ENCODE measurements around the gene S100A3.

S100A3 gene

DNA sequence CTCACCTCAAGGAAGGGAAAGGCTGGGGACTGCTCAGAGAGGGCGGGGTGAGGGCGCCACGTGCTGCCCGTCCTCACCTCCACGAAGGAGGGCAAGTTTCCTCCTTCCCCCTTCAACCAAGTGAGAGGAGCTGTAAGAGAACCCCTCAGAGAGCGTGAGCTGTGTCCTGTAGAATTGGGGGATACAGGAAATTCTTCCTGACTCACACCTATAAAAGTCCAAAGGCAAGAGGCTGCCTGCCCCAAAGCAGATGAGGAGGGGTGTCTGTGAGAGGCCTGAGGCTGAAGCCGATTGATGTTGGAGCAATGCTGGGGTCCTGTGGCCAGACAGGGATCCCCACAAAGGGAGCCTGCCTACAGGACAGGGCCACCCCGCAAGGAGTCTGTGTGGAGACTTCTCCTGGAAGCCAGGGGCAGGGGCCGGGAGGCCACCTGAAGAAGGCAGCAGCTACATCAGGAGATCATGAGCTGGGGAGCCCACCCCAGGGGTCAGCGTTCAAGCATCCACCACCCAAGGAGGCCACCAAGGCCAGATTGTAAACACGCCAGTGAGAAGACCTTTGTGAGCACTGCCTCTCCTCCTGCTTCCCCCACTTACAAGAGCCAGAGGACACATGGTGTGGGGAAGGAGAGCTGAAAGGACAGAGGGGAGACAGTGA lies 41.0 kb downstream of the S100A3 start:
- DNase-seq, result no peak

DNA sequence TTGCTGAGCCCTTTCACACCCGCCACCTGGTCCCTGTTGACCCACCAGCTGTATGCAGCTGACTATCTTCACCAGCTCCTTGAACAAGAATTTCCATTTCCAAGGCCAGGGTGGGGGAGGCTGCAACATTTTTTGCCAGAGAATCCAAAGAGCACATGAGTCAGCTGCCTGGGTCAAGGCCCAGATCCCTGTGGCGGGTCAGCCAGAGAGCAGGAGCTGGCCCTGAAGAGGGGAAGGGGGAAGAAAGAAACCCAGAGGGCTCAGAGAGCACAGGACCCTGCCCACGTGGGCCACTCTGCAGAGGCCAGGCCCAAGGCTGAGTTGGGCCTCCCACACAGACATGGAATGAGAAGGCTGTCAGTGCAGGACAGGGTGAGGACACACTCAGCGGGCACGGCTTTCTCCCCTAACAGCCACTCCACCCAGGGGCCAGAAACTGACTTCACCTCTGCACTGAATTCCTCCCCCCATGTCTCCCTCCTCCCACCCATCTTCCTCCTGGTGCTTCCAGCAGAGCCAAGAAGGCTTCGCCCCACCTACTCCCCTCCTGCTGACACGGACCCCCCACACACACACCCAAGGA lies 42.1 kb downstream of the S100A3 start:
- DNase-seq, result no peak

DNA sequence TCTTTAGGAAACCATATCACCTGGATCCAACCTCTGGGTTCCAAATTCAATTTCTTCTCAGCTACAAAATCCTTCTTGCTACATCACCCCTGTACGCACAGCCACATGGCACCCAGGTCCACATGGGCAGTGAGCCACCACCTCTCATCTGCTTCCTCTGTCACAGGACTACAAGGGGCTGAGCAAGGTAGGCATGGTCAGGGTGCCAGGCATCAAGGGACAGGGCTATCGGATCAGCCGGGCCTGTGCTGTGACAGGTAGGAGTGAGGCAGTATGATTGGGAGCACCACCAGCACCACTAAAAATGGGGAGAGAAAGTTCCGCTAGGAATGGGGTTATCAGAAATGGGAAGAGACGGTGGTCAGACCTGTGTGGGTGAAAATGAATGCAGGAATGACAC lies 42.7 kb downstream of the S100A3 start:
- no peak for DNase-seq

DNA sequence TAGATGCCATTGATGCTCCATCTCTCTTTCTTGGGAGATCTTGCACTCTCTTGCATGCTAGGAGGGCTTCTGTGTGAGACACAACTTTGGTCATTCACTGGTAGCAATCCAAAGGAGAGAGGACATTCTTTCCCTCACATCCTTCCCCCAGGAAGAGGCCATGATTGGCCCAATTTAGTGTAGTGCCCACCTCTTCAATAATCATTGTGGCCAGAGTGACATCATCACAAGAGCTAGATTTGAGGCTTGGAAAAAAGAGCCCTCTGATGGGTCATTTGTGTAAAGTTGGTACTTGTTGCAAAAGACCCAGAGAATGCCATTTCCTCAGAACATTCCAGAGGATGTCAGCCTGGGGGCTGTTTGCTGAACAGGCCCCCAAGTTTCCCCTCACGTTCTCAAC lies 43.5 kb downstream of the S100A3 start:
- no peak for DNase-seq

DNA sequence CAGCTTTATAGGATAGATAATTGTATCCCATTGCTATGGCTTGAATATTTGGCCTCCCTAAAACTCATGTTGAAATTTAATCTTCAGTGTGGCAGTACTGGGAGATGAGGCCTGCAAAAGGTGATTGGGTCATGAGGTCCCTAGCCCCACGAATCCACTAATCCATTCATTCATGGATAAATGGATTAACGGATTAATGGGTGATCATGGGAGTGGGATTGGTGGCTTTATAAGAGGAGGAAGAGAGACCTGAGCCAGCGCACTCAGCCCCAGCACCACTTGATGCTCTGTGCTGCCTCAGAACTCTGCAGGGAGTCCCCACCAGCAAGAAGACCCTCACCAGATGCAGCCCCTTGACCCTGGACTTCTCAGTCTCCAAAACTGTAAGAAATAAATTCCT lies 45.3 kb downstream of the S100A3 start:
- DNase-seq, result no peak

DNA sequence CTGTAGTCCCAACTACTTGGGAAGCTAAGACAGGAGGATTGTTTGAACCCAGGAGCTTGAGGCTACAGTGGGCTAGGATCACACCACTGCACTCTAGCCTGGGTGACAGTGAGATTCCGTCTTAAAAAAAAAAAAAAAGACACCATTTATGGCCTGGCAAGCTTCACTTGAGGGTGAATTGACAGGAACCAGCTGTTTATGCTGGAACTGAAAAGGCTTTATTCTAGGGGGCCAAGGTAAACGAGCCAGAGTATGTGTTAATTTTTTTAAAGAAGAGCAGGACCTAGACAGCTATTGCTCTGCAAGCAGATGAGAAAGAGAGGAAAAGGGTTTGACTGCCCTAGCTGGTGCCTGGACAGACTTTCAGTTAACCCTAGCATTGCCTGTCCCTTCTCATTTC lies 50.3 kb downstream of the S100A3 start:
- no peak for DNase-seq
